CD4-positive, alpha-beta T cell treated with Interleukin-12 subunit alpha and Interleukin-12 subunit beta, for 1 hour (primary cell): ENCODE data around the gene PAPPA2.

Experiments used
- DNase-seq: peaks from one replicate; pipeline ENCODE4 v3.0.0-alpha.2; 2020

Gene PAPPA2

GRCh38 chr1:176877557-176877956 lies 414.6 kb downstream of the PAPPA2 start:
- no peak for DNase-seq

GRCh38 chr1:176878750-176879536 lies 416.0 kb downstream of the PAPPA2 start:
- DNase-seq: no peak

GRCh38 chr1:176879784-176880620 lies 417.0 kb downstream of the PAPPA2 start:
- no peak for DNase-seq

GRCh38 chr1:176880955-176881595 lies 418.1 kb downstream of the PAPPA2 start:
- DNase-seq: peak; percentile 8

GRCh38 chr1:176884286-176884685 lies 421.3 kb downstream of the PAPPA2 start:
- DNase-seq: no peak

GRCh38 chr1:176884911-176885310 lies 421.9 kb downstream of the PAPPA2 start:
- DNase-seq: no peak

- no peak for DNase-seq
These were observed 422.4 kb downstream of the PAPPA2 start for GRCh38 chr1:176885341-176885740.

GRCh38 chr1:176885751-176886150 lies 422.8 kb downstream of the PAPPA2 start:
- DNase-seq: no peak

GRCh38 chr1:176888471-176889032 lies 425.6 kb downstream of the PAPPA2 start:
- no peak for DNase-seq

GRCh38 chr1:176893625-176894352 lies 430.8 kb downstream of the PAPPA2 start:
- DNase-seq: no peak

- DNase-seq: no peak
These were observed 431.5 kb downstream of the PAPPA2 start for GRCh38 chr1:176894450-176894849.
